Breast epithelium (tissue), 3 donors: ENCODE measurements around the gene HIVEP3.

Source experiments
- POLR2AphosphoS5 ChIP-seq, 3 donors: sonication (generic); formaldehyde crosslinking; IDR thresholded peaks; one replicate each; pipeline ENCODE4 v1.6.1; 2017; ENCODE audit warnings: antibody characterized with exemption in 3 of 3
- TF ChIP-seq, protein P1 (sequence below), 3 donors: fragments of 450-650 bp; IDR thresholded peaks; one replicate each; pipeline ENCODE4 v1.5.1; 2016 to 2017; ENCODE audit warnings: antibody characterized with exemption in 3 of 3, mild to moderate bottlenecking in 3 of 3, moderate library complexity in 3 of 3

DNA sequence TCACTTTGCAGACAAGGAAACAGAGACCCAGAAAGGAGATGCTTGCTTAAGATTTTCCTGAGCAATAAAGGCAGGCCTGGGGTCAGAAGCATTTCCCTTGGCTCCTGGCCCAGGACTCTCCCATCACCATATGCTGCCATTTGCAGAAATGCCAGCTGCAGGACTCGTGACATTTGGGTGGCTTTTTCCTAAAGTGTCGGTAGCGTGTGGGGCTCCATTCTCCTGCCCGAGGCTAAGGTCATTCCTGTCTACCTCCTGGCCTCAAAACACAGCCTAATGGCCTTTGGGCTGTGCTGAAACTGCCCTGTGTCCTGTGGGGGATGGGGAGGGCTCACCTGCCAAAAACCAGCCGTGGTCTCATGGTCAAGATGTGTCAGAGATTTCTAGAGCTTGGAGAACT, 218.1 kb downstream of the HIVEP3 start:
- TF ChIP-seq POLR2AphosphoS5 (IDR thresholded peaks at IDR 0.05), result no peak
- TF ChIP-seq, protein P1, sequence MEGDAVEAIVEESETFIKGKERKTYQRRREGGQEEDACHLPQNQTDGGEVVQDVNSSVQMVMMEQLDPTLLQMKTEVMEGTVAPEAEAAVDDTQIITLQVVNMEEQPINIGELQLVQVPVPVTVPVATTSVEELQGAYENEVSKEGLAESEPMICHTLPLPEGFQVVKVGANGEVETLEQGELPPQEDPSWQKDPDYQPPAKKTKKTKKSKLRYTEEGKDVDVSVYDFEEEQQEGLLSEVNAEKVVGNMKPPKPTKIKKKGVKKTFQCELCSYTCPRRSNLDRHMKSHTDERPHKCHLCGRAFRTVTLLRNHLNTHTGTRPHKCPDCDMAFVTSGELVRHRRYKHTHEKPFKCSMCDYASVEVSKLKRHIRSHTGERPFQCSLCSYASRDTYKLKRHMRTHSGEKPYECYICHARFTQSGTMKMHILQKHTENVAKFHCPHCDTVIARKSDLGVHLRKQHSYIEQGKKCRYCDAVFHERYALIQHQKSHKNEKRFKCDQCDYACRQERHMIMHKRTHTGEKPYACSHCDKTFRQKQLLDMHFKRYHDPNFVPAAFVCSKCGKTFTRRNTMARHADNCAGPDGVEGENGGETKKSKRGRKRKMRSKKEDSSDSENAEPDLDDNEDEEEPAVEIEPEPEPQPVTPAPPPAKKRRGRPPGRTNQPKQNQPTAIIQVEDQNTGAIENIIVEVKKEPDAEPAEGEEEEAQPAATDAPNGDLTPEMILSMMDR (IDR thresholded peaks at IDR 0.05), result no peak
